Glomerular visceral epithelial cell (primary cell): Measurements from ENCODE around the gene PCNA.

Experiments
- DNase-seq: peaks from one replicate; pipeline ENCODE4 v3.0.0-alpha.2; 2016; ENCODE audit errors: extremely low spot score

The PCNA gene

GRCh38 chr20:5119435-5120184 lies at the start of gene PCNA:
Gene PCNA, minus strand, starts transcription at chr20:5119958. Its CDS starts 160 bp downstream, at chr20:5119798.
- DNase-seq = peak; percentile 99

GRCh38 chr20:5168651-5169396 lies 49.1 kb upstream of the PCNA start:
- DNase-seq = peak; percentile 65

GRCh38 chr20:5164645-5165625 lies 45.2 kb upstream of the PCNA start:
- DNase-seq = no peak

- DNase-seq = no peak
These were observed 41.9 kb upstream of the PCNA start for GRCh38 chr20:5161536-5162164.

- DNase-seq = no peak
These were observed 41.1 kb upstream of the PCNA start for GRCh38 chr20:5160882-5161281.

GRCh38 chr20:5159928-5160327 lies 40.2 kb upstream of the PCNA start:
- no peak for DNase-seq

- DNase-seq = peak; percentile 68
These were observed 37.1 kb upstream of the PCNA start for GRCh38 chr20:5156675-5157448.

- DNase-seq = no peak
These were observed 35.6 kb upstream of the PCNA start for GRCh38 chr20:5155404-5155803.

- DNase-seq = no peak
These were observed 34.8 kb upstream of the PCNA start for GRCh38 chr20:5154543-5154925.

- peak; percentile 21 for DNase-seq
These were observed 34.1 kb upstream of the PCNA start for GRCh38 chr20:5153612-5154542.

- DNase-seq = no peak
These were observed 33.4 kb upstream of the PCNA start for GRCh38 chr20:5153152-5153467.

- peak; percentile 32 for DNase-seq
These were observed 30.7 kb upstream of the PCNA start for GRCh38 chr20:5150226-5151076.

- DNase-seq = no peak
These were observed 30.1 kb upstream of the PCNA start for GRCh38 chr20:5149892-5150225.

- no peak for DNase-seq
These were observed 28.8 kb upstream of the PCNA start for GRCh38 chr20:5148581-5148980.

GRCh38 chr20:5146871-5147592 lies 27.3 kb upstream of the PCNA start:
- no peak for DNase-seq

- no peak for DNase-seq
These were observed 26.4 kb upstream of the PCNA start for GRCh38 chr20:5146099-5146668.

- DNase-seq = no peak
These were observed 25.8 kb upstream of the PCNA start for GRCh38 chr20:5145365-5146098.
